ENCODE results near the gene SLC25A23.

Gene SLC25A23

GRCh38 chr19:6457958-6458694, 1.5 kb downstream of the SLC25A23 start:
- TF ChIP-seq TAF1 (IDR thresholded peaks at IDR 0.05; ENCODE audit: low read depth, low read length): no peak
- no peak for TF ChIP-seq POLR2A (IDR thresholded peaks at IDR 0.05; ENCODE audit: low read depth, low read length)
- TF ChIP-seq POU2F2 (IDR thresholded peaks at IDR 0.05; ENCODE audit: low read depth, low read length): no peak
- no peak for TF ChIP-seq SPI1 (IDR thresholded peaks at IDR 0.05; ENCODE audit: low read depth, low read length)
- no peak for TF ChIP-seq PAX5 (IDR thresholded peaks at IDR 0.05; ENCODE audit: insufficient read depth, low read length, severe bottlenecking)
- TF ChIP-seq POLR2AphosphoS5 (IDR thresholded peaks at IDR 0.05; ENCODE audit: low read depth, low read length): no peak
- peak; percentile 69 for FAIRE-seq
- no peak for DNase-seq (ENCODE audit: insufficient read length, low spot score)

- DNase-seq (ENCODE audit: insufficient read length, low spot score) (no peak), FAIRE-seq (no peak)
- no peak for TF ChIP-seq TAF1 (IDR thresholded peaks at IDR 0.05; ENCODE audit: low read depth, low read length)
Measured at GRCh38 chr19:6455924-6456323, 3.7 kb downstream of the SLC25A23 start.

- no peak for FAIRE-seq
- DNase-seq (ENCODE audit: insufficient read length, low spot score): no peak
- TF ChIP-seq PAX5 (IDR thresholded peaks at IDR 0.05; ENCODE audit: insufficient read depth, low read length, severe bottlenecking) (no peak), SPI1 (IDR thresholded peaks at IDR 0.05; ENCODE audit: low read depth, low read length) (no peak), POLR2A (IDR thresholded peaks at IDR 0.05; ENCODE audit: low read depth, low read length) (no peak), POU2F2 (IDR thresholded peaks at IDR 0.05; ENCODE audit: low read depth, low read length) (no peak), TAF1 (IDR thresholded peaks at IDR 0.05; ENCODE audit: low read depth, low read length) (no peak), POLR2AphosphoS5 (IDR thresholded peaks at IDR 0.05; ENCODE audit: low read depth, low read length) (no peak)
Measured at GRCh38 chr19:6453951-6454565, 5.5 kb downstream of the SLC25A23 start.

GRCh38 chr19:6452899-6453298, 6.7 kb downstream of the SLC25A23 start:
- FAIRE-seq (no peak), DNase-seq (ENCODE audit: insufficient read length, low spot score) (no peak)
- TF ChIP-seq POLR2A (IDR thresholded peaks at IDR 0.05; ENCODE audit: low read depth, low read length) (no peak), SPI1 (IDR thresholded peaks at IDR 0.05; ENCODE audit: low read depth, low read length) (no peak), PAX5 (IDR thresholded peaks at IDR 0.05; ENCODE audit: insufficient read depth, low read length, severe bottlenecking) (no peak), TAF1 (IDR thresholded peaks at IDR 0.05; ENCODE audit: low read depth, low read length) (no peak), POU2F2 (IDR thresholded peaks at IDR 0.05; ENCODE audit: low read depth, low read length) (no peak), POLR2AphosphoS5 (IDR thresholded peaks at IDR 0.05; ENCODE audit: low read depth, low read length) (no peak)

- DNase-seq (ENCODE audit: insufficient read length, low spot score) (no peak), FAIRE-seq (no peak)
- no peak for TF ChIP-seq POU2F2 (IDR thresholded peaks at IDR 0.05; ENCODE audit: low read depth, low read length)
- TF ChIP-seq TAF1 (IDR thresholded peaks at IDR 0.05; ENCODE audit: low read depth, low read length): no peak
- TF ChIP-seq PAX5 (IDR thresholded peaks at IDR 0.05; ENCODE audit: insufficient read depth, low read length, severe bottlenecking): no peak
- TF ChIP-seq SPI1 (IDR thresholded peaks at IDR 0.05; ENCODE audit: low read depth, low read length): no peak
- TF ChIP-seq POLR2A (IDR thresholded peaks at IDR 0.05; ENCODE audit: low read depth, low read length): no peak
Measured at GRCh38 chr19:6452223-6452614, 7.4 kb downstream of the SLC25A23 start.

GRCh38 chr19:6451583-6452222, 7.9 kb downstream of the SLC25A23 start:
- FAIRE-seq (no peak), DNase-seq (ENCODE audit: insufficient read length, low spot score) (no peak)
- no peak for TF ChIP-seq PAX5 (IDR thresholded peaks at IDR 0.05; ENCODE audit: insufficient read depth, low read length, severe bottlenecking)
- no peak for TF ChIP-seq SPI1 (IDR thresholded peaks at IDR 0.05; ENCODE audit: low read depth, low read length)
- TF ChIP-seq POU2F2 (IDR thresholded peaks at IDR 0.05; ENCODE audit: low read depth, low read length): no peak
- TF ChIP-seq POLR2A (IDR thresholded peaks at IDR 0.05; ENCODE audit: low read depth, low read length): no peak
- TF ChIP-seq POLR2AphosphoS5 (IDR thresholded peaks at IDR 0.05; ENCODE audit: low read depth, low read length): no peak
- TF ChIP-seq TAF1 (IDR thresholded peaks at IDR 0.05; ENCODE audit: low read depth, low read length): no peak

- DNase-seq (ENCODE audit: insufficient read length, low spot score): no peak
- FAIRE-seq: no peak
- TF ChIP-seq POU2F2 (IDR thresholded peaks at IDR 0.05; ENCODE audit: low read depth, low read length) (no peak), SPI1 (IDR thresholded peaks at IDR 0.05; ENCODE audit: low read depth, low read length) (no peak), POLR2A (IDR thresholded peaks at IDR 0.05; ENCODE audit: low read depth, low read length) (no peak), TAF1 (IDR thresholded peaks at IDR 0.05; ENCODE audit: low read depth, low read length) (no peak), POLR2AphosphoS5 (IDR thresholded peaks at IDR 0.05; ENCODE audit: low read depth, low read length) (no peak), PAX5 (IDR thresholded peaks at IDR 0.05; ENCODE audit: insufficient read depth, low read length, severe bottlenecking) (no peak)
Measured at GRCh38 chr19:6450166-6450565, 9.4 kb downstream of the SLC25A23 start.

- no peak for FAIRE-seq
- no peak for DNase-seq (ENCODE audit: insufficient read length, low spot score)
- no peak for TF ChIP-seq TAF1 (IDR thresholded peaks at IDR 0.05; ENCODE audit: low read depth, low read length)
- no peak for TF ChIP-seq POU2F2 (IDR thresholded peaks at IDR 0.05; ENCODE audit: low read depth, low read length)
- TF ChIP-seq PAX5 (IDR thresholded peaks at IDR 0.05; ENCODE audit: insufficient read depth, low read length, severe bottlenecking): no peak
- TF ChIP-seq SPI1 (IDR thresholded peaks at IDR 0.05; ENCODE audit: low read depth, low read length): no peak
- TF ChIP-seq POLR2AphosphoS5 (IDR thresholded peaks at IDR 0.05; ENCODE audit: low read depth, low read length): no peak
- no peak for TF ChIP-seq POLR2A (IDR thresholded peaks at IDR 0.05; ENCODE audit: low read depth, low read length)
Measured at GRCh38 chr19:6448045-6448444, 11.5 kb downstream of the SLC25A23 start.

- TF ChIP-seq POU2F2 (IDR thresholded peaks at IDR 0.05; ENCODE audit: low read depth, low read length) (no peak), TAF1 (IDR thresholded peaks at IDR 0.05; ENCODE audit: low read depth, low read length) (no peak), POLR2AphosphoS5 (IDR thresholded peaks at IDR 0.05; ENCODE audit: low read depth, low read length) (no peak), POLR2A (IDR thresholded peaks at IDR 0.05; ENCODE audit: low read depth, low read length) (no peak), SPI1 (IDR thresholded peaks at IDR 0.05; ENCODE audit: low read depth, low read length) (no peak)
- FAIRE-seq (no peak), DNase-seq (ENCODE audit: insufficient read length, low spot score) (no peak)
Measured at GRCh38 chr19:6446452-6446851, 13.1 kb downstream of the SLC25A23 start.

All from GM12891 (cell line).